GM12872 (cell line): Measurements from ENCODE around the gene ZBTB16.

Experiments
- CTCF ChIP-seq: IDR thresholded peaks from 3 replicates; pipeline ENCODE4 v1.5.1; 2011; ENCODE audit warnings: low read depth, mild to moderate bottlenecking, low read length, moderate library complexity; ENCODE audit not compliant: insufficient read depth

The ZBTB16 gene

GRCh38 chr11:114211444-114212121 lies 152.1 kb downstream of the ZBTB16 start:
- no peak for TF ChIP-seq CTCF

GRCh38 chr11:114213622-114214021 lies 154.1 kb downstream of the ZBTB16 start:
- no peak for TF ChIP-seq CTCF

- no peak for TF ChIP-seq CTCF
Observed at GRCh38 chr11:114215428-114215827, 155.9 kb downstream of the ZBTB16 start.

DNA sequence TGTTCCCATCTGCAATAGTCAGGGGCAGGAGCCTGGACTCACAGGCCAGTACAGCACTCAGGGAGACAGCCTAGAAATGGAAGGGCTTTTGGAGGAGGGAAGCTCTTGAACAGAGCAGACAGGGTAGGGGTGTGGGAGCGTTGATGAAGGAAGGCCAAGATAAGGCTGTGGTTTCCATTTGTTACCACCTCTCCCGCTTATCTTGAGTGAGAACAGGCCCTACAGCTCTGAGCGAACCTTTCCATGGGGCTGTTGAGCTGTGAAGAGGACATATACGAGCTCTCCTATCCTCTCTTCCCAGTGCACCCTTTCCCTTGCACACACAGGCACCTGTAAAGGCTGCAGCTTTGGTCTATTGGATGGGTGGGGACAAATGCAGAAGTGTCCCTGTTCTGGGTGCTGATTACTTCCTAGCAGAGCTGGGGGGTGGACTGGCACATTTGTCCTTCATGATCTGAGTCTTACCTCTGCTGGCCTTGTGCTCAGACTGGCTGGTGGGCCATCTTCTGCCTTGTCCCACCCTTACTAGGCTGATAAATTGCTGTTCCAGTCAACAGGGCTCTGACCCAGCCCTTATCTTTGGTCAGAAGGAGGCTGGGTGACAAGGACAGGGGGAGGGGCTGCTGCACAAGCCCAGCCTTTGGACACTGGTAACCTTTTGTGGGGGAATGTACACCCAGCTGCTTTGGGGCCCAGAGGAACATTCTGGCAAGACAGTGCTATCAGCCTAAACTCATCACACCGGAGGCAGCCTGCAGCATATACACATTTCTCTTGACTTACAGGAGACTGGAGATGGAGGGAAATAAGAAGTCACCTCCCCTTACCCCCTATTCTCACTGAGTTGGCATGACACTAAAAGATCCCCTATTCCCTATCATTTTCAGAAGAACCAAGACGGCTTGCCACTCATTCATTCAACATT lies 156.6 kb downstream of the ZBTB16 start:
- TF ChIP-seq CTCF = no peak

DNA sequence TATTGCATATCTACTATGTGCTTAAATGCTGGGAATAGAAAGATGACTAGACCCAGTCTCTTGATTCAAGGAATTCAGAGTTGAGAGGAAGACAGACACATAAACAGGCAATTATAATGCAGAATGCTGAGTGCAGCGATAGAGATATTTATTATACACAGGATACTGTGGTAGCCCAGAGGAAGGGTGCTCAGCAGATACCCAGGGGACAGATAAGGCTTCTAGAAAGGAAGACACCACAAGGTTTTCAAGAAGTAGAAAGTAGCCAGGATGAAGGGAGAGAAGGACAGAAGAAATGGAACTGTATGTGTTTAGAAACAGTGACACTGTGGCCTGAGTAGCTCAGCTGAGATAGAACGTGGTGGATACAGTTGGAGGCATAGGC lies 157.3 kb downstream of the ZBTB16 start:
- no peak for TF ChIP-seq CTCF

GRCh38 chr11:114218508-114218907 lies 159.0 kb downstream of the ZBTB16 start:
- TF ChIP-seq CTCF = no peak

DNA sequence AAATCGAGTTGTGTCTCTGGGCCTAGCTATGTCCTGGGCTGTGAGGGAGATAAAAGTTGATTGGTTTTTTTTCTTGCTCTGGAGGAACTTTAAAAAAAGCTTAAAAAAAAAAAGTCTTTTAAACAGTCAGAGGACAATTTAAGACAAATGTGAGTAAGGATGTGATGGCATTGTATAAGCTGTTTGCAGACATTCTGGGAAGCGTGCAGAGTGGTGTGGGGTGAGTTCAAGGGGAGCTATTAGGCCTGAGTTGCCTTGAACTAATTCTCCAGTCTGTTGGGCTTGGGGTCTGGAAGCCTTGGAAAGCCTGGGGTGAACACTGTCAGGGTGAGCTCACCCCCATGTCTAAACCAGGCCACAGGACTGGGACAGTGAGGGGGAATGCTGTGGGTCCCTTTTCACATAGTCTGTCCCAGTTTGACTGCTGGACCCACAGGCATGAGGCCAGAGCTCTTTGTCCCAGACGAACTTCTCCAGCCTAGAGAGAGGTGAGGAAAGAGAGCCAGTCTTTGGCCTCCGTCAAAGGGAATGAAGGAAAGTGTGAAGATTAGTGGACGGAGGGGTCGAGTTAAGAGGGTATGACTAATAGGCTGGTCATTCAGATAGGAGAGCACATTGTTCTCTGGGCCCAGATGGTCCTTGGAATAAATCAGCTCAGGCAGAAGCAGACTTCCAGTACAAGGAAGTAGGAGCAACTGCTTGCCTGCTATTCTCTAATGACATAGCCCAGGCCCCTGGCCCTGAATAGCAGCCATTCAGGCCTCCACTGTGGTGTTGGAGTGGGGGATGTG lies 160.2 kb downstream of the ZBTB16 start:
- TF ChIP-seq CTCF = no peak
